ENCODE results near the gene TSHZ1.

Gene TSHZ1

DNA sequence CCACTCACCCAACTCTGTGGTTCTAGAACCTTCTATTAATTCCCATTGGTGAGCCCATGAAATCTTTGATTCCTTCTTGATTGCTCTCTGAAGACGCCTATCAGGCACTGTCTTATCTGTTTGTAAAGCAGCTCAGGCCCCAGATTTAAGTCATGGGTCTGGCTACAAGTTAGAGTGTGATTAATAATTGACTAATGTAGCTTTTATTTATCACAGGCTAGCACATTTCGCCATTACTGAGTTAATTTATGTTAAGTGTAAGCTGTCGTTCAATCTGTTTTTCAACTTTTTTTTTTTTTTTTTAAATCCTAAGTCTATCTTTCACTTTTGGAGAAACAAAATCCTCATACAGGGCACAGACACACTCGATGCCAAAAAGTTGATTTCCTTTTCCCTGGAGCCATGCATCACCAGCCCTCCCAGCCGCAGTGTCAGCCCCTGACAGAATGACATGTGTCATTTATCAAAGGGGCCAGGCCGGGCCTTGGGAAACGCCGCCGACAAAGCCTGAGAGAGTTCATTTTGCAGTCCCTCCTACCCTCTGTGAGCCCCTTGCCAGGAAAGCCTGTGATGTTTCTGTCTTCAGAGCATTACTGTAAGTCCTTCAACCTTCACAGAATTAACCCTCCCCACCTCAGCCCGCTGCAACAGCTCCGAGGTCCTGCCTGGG, 15.8 kb downstream of the TSHZ1 start:
- DNase-seq (ENCODE audit: low read depth), result no peak
- H3K4me3 ChIP-seq (ENCODE audit: low read depth, low read length), result peak overlapping the region; percentile 17
- no peak for TF ChIP-seq CTCF (IDR thresholded peaks at IDR 0.05; ENCODE audit: low read depth, low read length, missing control alignments)
- in situ Hi-C loops (cut with HindIII; ENCODE audit: low sequenced_read_pairs), result no loop called here

DNA sequence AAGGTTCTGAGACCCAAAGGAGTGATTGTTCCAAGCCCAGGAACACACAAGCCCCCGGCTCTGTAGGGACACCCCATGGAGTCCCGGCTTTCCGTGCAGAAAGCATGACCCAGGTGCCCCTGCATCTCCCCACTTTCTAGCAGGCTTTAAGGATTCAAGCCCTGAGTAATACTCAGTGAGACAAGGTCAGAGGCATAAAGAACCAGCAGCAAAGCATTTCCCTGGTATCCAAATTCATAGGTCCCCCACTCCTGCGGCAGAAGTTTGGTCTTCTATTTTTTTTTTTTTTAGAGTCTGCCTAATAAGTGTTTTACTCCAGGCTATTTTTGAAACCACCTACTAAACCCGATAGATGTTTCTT, 16.3 kb downstream of the TSHZ1 start:
- TF ChIP-seq CTCF (IDR thresholded peaks at IDR 0.05; ENCODE audit: low read depth, low read length, missing control alignments), result no peak
- no peak for DNase-seq (ENCODE audit: low read depth)
- H3K4me3 ChIP-seq (ENCODE audit: low read depth, low read length), result peak overlapping the region; percentile 17
- in situ Hi-C loops (cut with HindIII; ENCODE audit: low sequenced_read_pairs), result no loop called here

DNA sequence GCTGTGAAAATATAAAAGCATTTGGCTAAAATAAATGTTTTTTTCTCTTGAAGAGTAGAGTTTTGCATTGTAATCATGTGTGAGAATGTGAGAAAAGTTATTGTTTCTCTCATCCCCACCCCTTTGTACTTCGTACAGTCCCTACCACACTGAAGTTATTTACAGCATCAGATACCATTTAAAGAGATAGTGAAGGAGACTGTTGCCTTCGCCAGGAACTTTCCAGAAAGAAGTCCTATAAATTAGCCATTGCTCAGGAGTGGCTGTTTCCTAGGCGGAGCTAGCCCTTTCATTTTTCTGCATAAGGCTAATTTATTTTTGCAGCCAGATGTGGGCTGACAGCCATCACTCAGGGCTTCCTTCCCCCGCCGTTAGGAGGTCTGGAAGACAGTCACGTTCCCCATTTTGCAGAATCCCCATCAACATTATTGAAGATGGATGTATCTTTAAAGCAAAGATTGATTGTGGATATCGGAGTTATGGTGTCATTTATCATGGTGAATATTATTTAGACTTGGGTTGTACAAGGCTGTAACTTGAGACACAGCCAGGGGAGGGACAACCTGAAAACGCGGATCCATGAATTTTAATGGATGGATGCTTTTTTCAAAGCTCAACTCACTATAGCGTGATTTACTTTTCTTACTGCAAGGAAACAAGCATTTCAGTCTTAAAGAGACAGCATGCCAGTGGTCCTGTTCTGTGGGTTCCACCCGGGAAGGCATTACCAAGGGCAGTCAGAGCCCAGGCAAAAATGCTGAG, 17.1 kb downstream of the TSHZ1 start:
- in situ Hi-C loops (cut with HindIII; ENCODE audit: low sequenced_read_pairs), result no loop called here
- no peak overlapping the region for H3K4me3 ChIP-seq (ENCODE audit: low read depth, low read length)
- no peak for TF ChIP-seq CTCF (IDR thresholded peaks at IDR 0.05; ENCODE audit: low read depth, low read length, missing control alignments)
- no peak for DNase-seq (ENCODE audit: low read depth)

GRCh38 chr18:75228967-75229366, 18.4 kb downstream of the TSHZ1 start:
- in situ Hi-C loops (cut with HindIII; ENCODE audit: low sequenced_read_pairs), result no loop called here
- TF ChIP-seq CTCF (IDR thresholded peaks at IDR 0.05; ENCODE audit: low read depth, low read length, missing control alignments), result no peak
- DNase-seq (ENCODE audit: low read depth), result no peak
- no peak overlapping the region for H3K4me3 ChIP-seq (ENCODE audit: low read depth, low read length)

- in situ Hi-C loops (cut with HindIII; ENCODE audit: low sequenced_read_pairs), result no loop called here
- DNase-seq (ENCODE audit: low read depth), result no peak
- TF ChIP-seq CTCF (IDR thresholded peaks at IDR 0.05; ENCODE audit: low read depth, low read length, missing control alignments), result no peak
- H3K4me3 ChIP-seq (ENCODE audit: low read depth, low read length), result no peak overlapping the region
These were observed 18.8 kb downstream of the TSHZ1 start for GRCh38 chr18:75229437-75229836.

- H3K4me3 ChIP-seq (ENCODE audit: low read depth, low read length), result no peak overlapping the region
- in situ Hi-C loops (cut with HindIII; ENCODE audit: low sequenced_read_pairs), result no loop called here
- no peak for TF ChIP-seq CTCF (IDR thresholded peaks at IDR 0.05; ENCODE audit: low read depth, low read length, missing control alignments)
- DNase-seq (ENCODE audit: low read depth), result peak; percentile 65
These were observed 19.8 kb downstream of the TSHZ1 start for GRCh38 chr18:75230163-75231052.
